ENCODE data around the gene TLX2. TPM values are rescaled to one million over a fixed set of nuclear protein-coding genes. Genes with fewer than 3 reads are reported as not detected.

Gene TLX2
- total RNA-seq, 1 donor from 2014 or later = not detected

GRCh38 chr2:74548900-74549826 is 34.9 kb downstream of the TLX2 start:
- Mint-ChIP-seq H3K4me1 (peaks cover 23% of the 10 kb centered on the region), H3K27ac (no peak overlapping the region), H3K27me3 (ENCODE audit: insufficient read depth, low read depth) (peaks cover 21% of the 10 kb centered on the region), H3K4me3 (peak overlapping the region; percentile 67), H3K9me3 (no peaks in the 10 kb centered on the region), H3K36me3 (peaks cover 26% of the 10 kb centered on the region)
- H3K27ac ChIP-seq = no peak overlapping the region
- peak; percentile 85 for DNase-seq (ENCODE audit: low spot score)
- no peak overlapping the region for H3K9ac ChIP-seq
- no peaks in the 10 kb centered on the region for H3K36me3 ChIP-seq
- H4K20me1 ChIP-seq (ENCODE audit: low read depth) = peaks cover 14% of the 10 kb centered on the region
- H3F3A ChIP-seq (ENCODE audit: low read depth) = peaks cover 31% of the 10 kb centered on the region
- peaks cover 11% of the 10 kb centered on the region for H3K4me1 ChIP-seq
- peaks cover 15% of the 10 kb centered on the region for H3K79me2 ChIP-seq (ENCODE audit: low read depth)
- peak overlapping the region; percentile 95 for H2AFZ ChIP-seq (replicated peaks)
- peaks cover 45% of the 10 kb centered on the region for H3K27me3 ChIP-seq
- H3K4me2 ChIP-seq = peak overlapping the region; percentile 74
- TF ChIP-seq CTCF (IDR thresholded peaks at IDR 0.05) (no peak), EZH2 (IDR thresholded peaks at IDR 0.05) (peak; percentile 70), EZH2phosphoT487 (IDR thresholded peaks at IDR 0.05) (peak; percentile 35)
- peak overlapping the region; percentile 51 for H3K4me3 ChIP-seq
- H3K9me3 ChIP-seq (ENCODE audit: low read depth) = no peaks in the 10 kb centered on the region

- Histone ChIP-seq H3K4me1 (peaks cover 12% of the 10 kb centered on the region), H3K27me3 (peaks cover 52% of the 10 kb centered on the region), H3K9ac (no peak overlapping the region), H3K79me2 (ENCODE audit: low read depth) (peaks cover 15% of the 10 kb centered on the region), H4K20me1 (ENCODE audit: low read depth) (peaks cover 17% of the 10 kb centered on the region), H3K27ac (no peak overlapping the region), H3K36me3 (no peaks in the 10 kb centered on the region), H3F3A (ENCODE audit: low read depth) (peaks cover 40% of the 10 kb centered on the region), H2AFZ (replicated peaks) (no peak overlapping the region), H3K4me2 (no peak overlapping the region), H3K4me3 (no peak overlapping the region), H3K9me3 (ENCODE audit: low read depth) (no peaks in the 10 kb centered on the region)
- Mint-ChIP-seq H3K4me1 (peaks cover 23% of the 10 kb centered on the region), H3K9me3 (no peaks in the 10 kb centered on the region), H3K36me3 (peaks cover 26% of the 10 kb centered on the region), H3K27ac (peak overlapping the region; percentile 13), H3K4me3 (peak overlapping the region; percentile 36), H3K27me3 (ENCODE audit: insufficient read depth, low read depth) (peaks cover 21% of the 10 kb centered on the region)
- no peak for DNase-seq (ENCODE audit: low spot score)
- no peak for TF ChIP-seq EZH2 (IDR thresholded peaks at IDR 0.05)
- TF ChIP-seq EZH2phosphoT487 (IDR thresholded peaks at IDR 0.05) = no peak
- no peak for TF ChIP-seq CTCF (IDR thresholded peaks at IDR 0.05)
These were observed 36.0 kb downstream of the TLX2 start for GRCh38 chr2:74550231-74550630.

GRCh38 chr2:74551530-74551929 is 37.3 kb downstream of the TLX2 start:
- Mint-ChIP-seq H3K36me3 (peaks cover 26% of the 10 kb centered on the region), H3K4me3 (no peak overlapping the region), H3K4me1 (peaks cover 23% of the 10 kb centered on the region), H3K27me3 (ENCODE audit: insufficient read depth, low read depth) (peaks cover 24% of the 10 kb centered on the region), H3K9me3 (no peaks in the 10 kb centered on the region), H3K27ac (no peak overlapping the region)
- Histone ChIP-seq H3K27me3 (peaks cover 65% of the 10 kb centered on the region), H3K4me2 (no peak overlapping the region), H3K9ac (no peak overlapping the region), H3K27ac (no peak overlapping the region), H3K36me3 (no peaks in the 10 kb centered on the region), H3K9me3 (ENCODE audit: low read depth) (no peaks in the 10 kb centered on the region), H4K20me1 (ENCODE audit: low read depth) (peaks cover 27% of the 10 kb centered on the region), H3K4me1 (peaks cover 16% of the 10 kb centered on the region), H3F3A (ENCODE audit: low read depth) (peaks cover 40% of the 10 kb centered on the region), H2AFZ (replicated peaks) (no peak overlapping the region), H3K4me3 (no peak overlapping the region), H3K79me2 (ENCODE audit: low read depth) (peaks cover 15% of the 10 kb centered on the region)
- no peak for TF ChIP-seq EZH2 (IDR thresholded peaks at IDR 0.05)
- no peak for TF ChIP-seq CTCF (IDR thresholded peaks at IDR 0.05)
- no peak for TF ChIP-seq EZH2phosphoT487 (IDR thresholded peaks at IDR 0.05)
- no peak for DNase-seq (ENCODE audit: low spot score)
